ENCODE measurements around the gene EEF2KMT.

DNA sequence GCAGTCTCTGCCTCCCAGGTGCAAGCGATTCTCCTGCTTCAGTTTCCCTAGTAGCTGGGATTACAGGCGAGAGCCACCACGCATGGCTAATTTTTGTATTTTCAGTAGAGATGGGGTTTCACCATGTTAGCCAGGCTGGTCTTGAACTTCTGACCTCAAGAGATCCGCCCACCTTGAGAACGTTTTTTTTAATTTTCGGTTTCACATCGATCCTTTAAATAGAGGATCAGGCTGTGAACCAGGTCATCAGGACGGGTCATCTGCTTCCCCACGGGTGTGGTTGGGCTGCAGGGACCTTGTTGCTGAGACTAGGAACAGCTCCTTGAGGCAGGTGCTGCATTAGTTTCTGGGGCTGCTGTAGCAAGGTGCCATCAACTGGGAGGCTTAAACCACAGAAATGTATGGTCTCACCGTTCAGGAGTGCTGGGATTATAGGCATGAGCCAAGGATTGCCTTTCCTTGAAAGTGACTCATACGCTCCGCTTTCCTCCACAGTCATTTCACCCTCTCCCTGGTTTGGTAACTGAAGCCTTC is 55.9 kb downstream of the EEF2KMT start:
- TF ChIP-seq POLR2A (IDR thresholded peaks at IDR 0.05; ENCODE audit: low read depth, low read length) (no peak), TAF1 (IDR thresholded peaks at IDR 0.05; ENCODE audit: low read depth, low read length) (no peak)

Measured in GM12891 (cell line).